Measurements from ENCODE around the gene MRPL36. TPM values are rescaled to one million over a fixed set of nuclear protein-coding genes. Genes with fewer than 3 reads are reported as not detected.

The MRPL36 gene
- total RNA-seq, 1 experiment from 2014 or later, result 61.2 TPM

- no peak for DNase-seq (ENCODE audit: low spot score)
- no peaks in the 10 kb centered on the region for H3K27me3 Mint-ChIP-seq (ENCODE audit: low read depth)
- ATAC-seq, result no peak
- no peak overlapping the region for H3K4me3 Mint-ChIP-seq
- CTCF ChIA-PET, result interaction anchor here (0.9 to 1.5 kb wide), 2 partner anchors 17 to 44 kb away, joined by 3 to 4 read pairs; no protein-coding TSS in a partner anchor
- peaks cover 6% of the 10 kb centered on the region for H3K4me1 Mint-ChIP-seq
- H3K9me3 Mint-ChIP-seq, result no peaks in the 10 kb centered on the region
- POLR2A ChIA-PET, result no interaction called here
- TF ChIP-seq MYBL2 (CRISPR knock-in tag; IDR thresholded peaks at IDR 0.05), result no peak
- TF ChIP-seq ZNF512 (CRISPR knock-in tag; IDR thresholded peaks at IDR 0.05; ENCODE audit: borderline replicate concordance), result no peak
- TF ChIP-seq CDX4 (CRISPR knock-in tag; IDR thresholded peaks at IDR 0.05; ENCODE audit: borderline replicate concordance), result no peak
- no peak for TF ChIP-seq SMAD4 (CRISPR knock-in tag; IDR thresholded peaks at IDR 0.05)
- no peak for TF ChIP-seq ATF2 (CRISPR knock-in tag; IDR thresholded peaks at IDR 0.05; ENCODE audit: borderline replicate concordance, low read depth)
- TF ChIP-seq ZNF396 (CRISPR knock-in tag; IDR thresholded peaks at IDR 0.05; ENCODE audit: borderline replicate concordance), result no peak
- no peak for TF ChIP-seq TEAD1 (CRISPR knock-in tag; IDR thresholded peaks at IDR 0.05)
- TF ChIP-seq ATF1 (CRISPR knock-in tag; IDR thresholded peaks at IDR 0.05), result no peak
- TF ChIP-seq KAT7 (CRISPR knock-in tag; IDR thresholded peaks at IDR 0.05; ENCODE audit: borderline replicate concordance), result no peak
- TF ChIP-seq E2F5 (CRISPR knock-in tag; IDR thresholded peaks at IDR 0.05), result no peak
- TF ChIP-seq FOXJ3 (CRISPR knock-in tag; IDR thresholded peaks at IDR 0.05; ENCODE audit: borderline replicate concordance), result no peak
- no peak for TF ChIP-seq ZBTB21 (CRISPR knock-in tag; IDR thresholded peaks at IDR 0.05; ENCODE audit: borderline replicate concordance)
- TF ChIP-seq JUN (CRISPR knock-in tag; IDR thresholded peaks at IDR 0.05), result no peak
- TF ChIP-seq CREB1 (CRISPR knock-in tag; IDR thresholded peaks at IDR 0.05), result no peak
- no peak for TF ChIP-seq RELA (CRISPR knock-in tag; IDR thresholded peaks at IDR 0.05; ENCODE audit: borderline replicate concordance)
- H3K27ac Mint-ChIP-seq, result peak overlapping the region; percentile 82; the same call in 1 of the 2 replicates
- peaks cover 80% of the 10 kb centered on the region for H3K36me3 Mint-ChIP-seq
Measured at GRCh38 chr5:1807451-1808185, 8.0 kb upstream of the MRPL36 start.

GRCh38 chr5:1806974-1807373 is 7.3 kb upstream of the MRPL36 start:
- Mint-ChIP-seq H3K36me3 (peaks cover 77% of the 10 kb centered on the region), H3K9me3 (no peaks in the 10 kb centered on the region), H3K4me3 (no peak overlapping the region), H3K4me1 (peaks cover 12% of the 10 kb centered on the region), H3K27ac (peak overlapping the region; percentile 66; the same call in 1 of the 2 replicates), H3K27me3 (ENCODE audit: low read depth) (no peaks in the 10 kb centered on the region)
- ATAC-seq, result no peak
- DNase-seq (ENCODE audit: low spot score), result no peak
- ChIA-PET CTCF (no interaction called here), POLR2A (no interaction called here)
- no peak for TF ChIP-seq PRDM15 (CRISPR knock-in tag; IDR thresholded peaks at IDR 0.05)
- TF ChIP-seq ZSCAN18 (CRISPR knock-in tag; IDR thresholded peaks at IDR 0.05), result 0 out of 2 replicates have a peak, but pooled peaks have one; percentile 59
